HCT116 (cell line): ENCODE measurements around the gene HSD17B3. TPM values are rescaled to one million over a fixed set of nuclear protein-coding genes. Genes with fewer than 3 reads are reported as not detected.

Source experiments
- ATAC-seq: fragments of 200-7000 bp; cut with Tn5 transposase; 2 replicates; pipeline ENCODE4 v1.9.1; 2020; ENCODE audit warnings: mild to moderate bottlenecking, moderate library complexity
- BruUV-seq: library from RNA; stranded (reverse); fragments of 400-500 nt; replicated peaks from 2 replicates; lab custom pipeline; 2021; lab: Mats Ljungman, UMichigan
- CTCF ChIA-PET: fragments of 300-600 bp; sonication (Branson Sonifier 250); formaldehyde crosslinking; loops from one replicate; lab custom pipeline; 2021; ENCODE audit warnings: antibody characterized with exemption; lab: Charles Lee
- POLR2A ChIA-PET: fragments of 300-600, 350-600 bp; sonication (Branson Sonifier 250); formaldehyde crosslinking; loops from one replicate; lab custom pipeline; 2021; ENCODE audit warnings: antibody characterized with exemption; lab: Charles Lee
- RAD21 ChIA-PET, 2 experiments: fragments of 300-600 bp; sonication (Branson Sonifier 250); formaldehyde crosslinking; loops; one replicate each; lab custom pipeline; 2023; ENCODE audit warnings: low total read pairs in 2 of 2; ENCODE audit not compliant: uncharacterized antibody in 2 of 2, unreplicated experiment in 2 of 2, low non-redundant PET in 1 of 2; lab: Charles Lee
- DNase-seq: peaks from one replicate; pipeline ENCODE4 v3.0.0-alpha.2; 2010; ENCODE audit warnings: low read depth, low spot score
- H2AFZ ChIP-seq: fragments of 200-600 bp; shearing (Covaris generic), sonication (generic); 2 replicates; pipeline ENCODE4 v1.6.1; 2017; ENCODE audit warnings: low read depth, mixed run types, mixed read lengths, antibody characterized with exemption, low read length; ENCODE audit not compliant: poor library complexity, severe bottlenecking
- H3K27ac ChIP-seq: 2 replicates; pipeline ENCODE4 v1.5.1; 2012; ENCODE audit warnings: low read depth, low read length
- H3K27me3 ChIP-seq: fragments of 200-600 bp; sonication (generic); 2 replicates; pipeline ENCODE4 v1.6.1; 2016; ENCODE audit warnings: mixed run types, low read length, mixed read lengths; ENCODE audit not compliant: insufficient read depth
- H3K36me3 ChIP-seq, 2 experiments: fragments of 200-500 bp in 1 of 2; fragments of 200-600 bp in 1 of 2; sonication (Bioruptor generic) in 1 of 2; sonication (generic) in 1 of 2; 2 replicates each; pipeline versions ENCODE4 v1.5.1 to v1.6.1; 2014 to 2016; ENCODE audit warnings: low read length in 2 of 2, inconsistent platforms in 1 of 2, mixed read lengths in 1 of 2, mixed run types in 1 of 2; ENCODE audit not compliant: insufficient read depth in 2 of 2, control insufficient read depth in 1 of 2
- H3K4me1 ChIP-seq, 2 experiments: fragments of 200-600 bp in 1 of 2; sonication (generic) in 1 of 2; 2 replicates each; pipeline versions ENCODE4 v1.5.1 to v1.6.1; 2012 to 2017; ENCODE audit warnings: low read length in 2 of 2, inconsistent platforms in 1 of 2, mild to moderate bottlenecking in 1 of 2, mixed read lengths in 1 of 2, mixed run types in 1 of 2, moderate library complexity in 1 of 2; ENCODE audit not compliant: insufficient read depth in 2 of 2, control insufficient read depth in 1 of 2
- H3K4me2 ChIP-seq: fragments of 200-600 bp; sonication (generic); 2 replicates; pipeline ENCODE4 v1.6.1; 2017; ENCODE audit warnings: mixed run types, low read length, mixed read lengths
- H3K4me3 ChIP-seq, 2 experiments: fragments of 200-600 bp in 1 of 2; sonication (generic) in 1 of 2; replicated peaks in 1 of 2; 2 replicates each; pipeline ENCODE4 v1.5.1; 2011 to 2016; ENCODE audit warnings: low read length in 2 of 2, control low read depth in 1 of 2, low read depth in 1 of 2, mild to moderate bottlenecking in 1 of 2, mixed read lengths in 1 of 2, mixed run types in 1 of 2
- H3K79me2 ChIP-seq: fragments of 200-600 bp; sonication (generic); 2 replicates; pipeline ENCODE4 v1.6.1; 2017; ENCODE audit warnings: mild to moderate bottlenecking, mixed run types, low read length, moderate library complexity, mixed read lengths; ENCODE audit not compliant: insufficient read depth
- H3K9ac ChIP-seq: fragments of 200-600 bp; sonication (generic); 2 replicates; pipeline ENCODE4 v1.6.1; 2016; ENCODE audit warnings: low read length, mixed read lengths
- H3K9me2 ChIP-seq: fragments of 200-600 bp; sonication (generic), shearing (Covaris generic); 2 replicates; pipeline ENCODE4 v1.6.1; 2017; ENCODE audit warnings: mixed run types, mild to moderate bottlenecking, moderate library complexity; ENCODE audit not compliant: insufficient read depth
- H3K9me3 ChIP-seq, 2 experiments: fragments of 200-500 bp in 1 of 2; fragments of 200-600 bp in 1 of 2; sonication (Bioruptor generic) in 1 of 2; sonication (generic) in 1 of 2; 2 replicates each; pipeline ENCODE4 v1.6.1; 2014 to 2017; ENCODE audit warnings: low read length in 2 of 2, mixed read lengths in 2 of 2, inconsistent platforms in 1 of 2, low read depth in 1 of 2, mild to moderate bottlenecking in 1 of 2, mixed run types in 1 of 2, moderate library complexity in 1 of 2; ENCODE audit not compliant: control insufficient read depth in 1 of 2, insufficient read depth in 1 of 2
- H4K20me1 ChIP-seq: fragments of 200-600 bp; sonication (generic), shearing (Covaris generic); 2 replicates; pipeline ENCODE4 v1.6.1; 2017; ENCODE audit warnings: mixed run types, mild to moderate bottlenecking, moderate library complexity; ENCODE audit not compliant: insufficient read depth
- CBX3 ChIP-seq: IDR thresholded peaks from 2 replicates; pipeline ENCODE4 v1.6.1; 2012; ENCODE audit warnings: low read depth
- CEBPB ChIP-seq: IDR thresholded peaks from 2 replicates; pipeline ENCODE4 v1.6.1; 2012; ENCODE audit warnings: low read depth
- CTCF ChIP-seq, 3 experiments: fragments of 200-600 bp in 1 of 3; sonication (generic) in 1 of 3; IDR thresholded peaks in 2 of 3; conservative IDR thresholded peaks in 1 of 3; 2 replicates each; pipeline ENCODE4 v1.5.1; 2012 to 2017; ENCODE audit warnings: low read depth in 2 of 3, low read length in 2 of 3, antibody characterized with exemption in 1 of 3, borderline replicate concordance in 1 of 3, control low read depth in 1 of 3, mild to moderate bottlenecking in 1 of 3, mixed read lengths in 1 of 3, mixed run types in 1 of 3, moderate library complexity in 1 of 3; ENCODE audit not compliant: insufficient read depth in 1 of 3
- EZH2phosphoT487 ChIP-seq: fragments of 200-600 bp; IDR thresholded peaks from 2 replicates; pipeline ENCODE4 v1.6.1; 2018; ENCODE audit warnings: antibody characterized with exemption, borderline replicate concordance
- JUND ChIP-seq: IDR thresholded peaks from 2 replicates; pipeline ENCODE4 v1.6.1; 2012
- POLR2A ChIP-seq: IDR thresholded peaks from 2 replicates; pipeline ENCODE4 v1.7.0; 2011; ENCODE audit warnings: borderline replicate concordance; ENCODE audit not compliant: insufficient read depth, insufficient read length; ENCODE audit errors: extremely low read depth
- POLR2AphosphoS5 ChIP-seq: IDR thresholded peaks from 2 replicates; pipeline ENCODE4 v1.6.1; 2011; ENCODE audit warnings: mild to moderate bottlenecking, low read depth, low read length, moderate library complexity
- REST ChIP-seq: IDR thresholded peaks from 2 replicates; pipeline ENCODE4 v1.6.1; 2012; ENCODE audit warnings: low read depth
- SIN3A ChIP-seq: IDR thresholded peaks from 2 replicates; pipeline ENCODE4 v1.6.1; 2012; ENCODE audit warnings: low read depth
- SP1 ChIP-seq: IDR thresholded peaks from 2 replicates; pipeline ENCODE4 v1.6.1; 2012; ENCODE audit warnings: low read depth
- SRF ChIP-seq: IDR thresholded peaks from 2 replicates; pipeline ENCODE4 v1.6.1; 2012; ENCODE audit warnings: low read depth
- intact Hi-C: fragments of 100-400 bp; cut with micrococcal nuclease; formaldehyde crosslinking; loops from 2 replicates; pipeline ENCODE4 v1.10.0; 2022
- total RNA-seq: library from RNA; stranded (reverse); gene quantifications from one replicate; pipeline ENCODE4 v1.2.1, GENCODE V29; 2021; ENCODE audit not compliant: unreplicated experiment

HSD17B3 gene
- total RNA-seq, 1 experiment from 2014 or later: 0.37 TPM

- ATAC-seq: no peak
- H3K27me3 ChIP-seq: no peaks in the 10 kb centered on the region
Measured at GRCh38 chr9:96201140-96201539, 100.8 kb downstream of the HSD17B3 start.

More at GRCh38 chr9:96201140-96201539, 100.8 kb downstream of the HSD17B3 start:
- no peak overlapping the region for H3K9ac ChIP-seq
- intact Hi-C loops: no loop called here
- no peak for DNase-seq
- H3K4me3 ChIP-seq: no peak overlapping the region
- no peaks in the 10 kb centered on the region for H3K36me3 ChIP-seq
- H3K9me2 ChIP-seq: no peaks in the 10 kb centered on the region
- no peaks in the 10 kb centered on the region for H3K4me1 ChIP-seq
- no peaks in the 10 kb centered on the region; a peak in 1 of 4 replicates for H3K9me3 ChIP-seq
- no peak overlapping the region for H3K4me2 ChIP-seq
- BruUV-seq: no TSS peak
- no peak overlapping the region for H3K27ac ChIP-seq
- TF ChIP-seq CTCF (IDR thresholded peaks at IDR 0.05 in 2 of 3, conservative IDR thresholded peaks at IDR 0.05 in 1 of 3; ENCODE audit: borderline replicate concordance in 1 of 3, insufficient read depth in 1 of 3, low read depth in 2 of 3, low read length in 2 of 3) (no peak), POLR2A (no peak), CEBPB (no peak), REST (no peak), CBX3 (no peak), EZH2phosphoT487 (no peak), JUND (no peak), POLR2AphosphoS5 (no peak), SIN3A (no peak), SRF (no peak), SP1 (no peak)
- TF ChIP-seq, all 23 proteins: peak for 0
- Histone ChIP-seq H2AFZ (no peak overlapping the region), H4K20me1 (no peaks in the 10 kb centered on the region), H3K79me2 (no peaks in the 10 kb centered on the region)
- ChIA-PET POLR2A (interaction anchor here (0.5 kb wide), 1 partner anchor 16 kb away, joined by 3 read pairs; no protein-coding TSS in a partner anchor), CTCF (no interaction called here), RAD21 (no interaction called here)
